GM19351 (cell line): ENCODE data around the gene ARHGAP44.
A peak's percentile ranks its signal among the peaks of the same experiment; 100 is the strongest.
"Not testable (repeated sequence)": the region's sequence is repeated elsewhere in the genome, so short reads cannot be mapped to it uniquely, and the experiment has no call there.

ENCODE experiments used
- ATAC-seq: cut with Tn5 transposase; IDR thresholded peaks from one replicate; pipeline ENCODE4 v1.9.1; 2021; ENCODE audit warnings: mild to moderate bottlenecking, moderate library complexity; ENCODE audit not compliant: unreplicated experiment

ARHGAP44 gene

DNA sequence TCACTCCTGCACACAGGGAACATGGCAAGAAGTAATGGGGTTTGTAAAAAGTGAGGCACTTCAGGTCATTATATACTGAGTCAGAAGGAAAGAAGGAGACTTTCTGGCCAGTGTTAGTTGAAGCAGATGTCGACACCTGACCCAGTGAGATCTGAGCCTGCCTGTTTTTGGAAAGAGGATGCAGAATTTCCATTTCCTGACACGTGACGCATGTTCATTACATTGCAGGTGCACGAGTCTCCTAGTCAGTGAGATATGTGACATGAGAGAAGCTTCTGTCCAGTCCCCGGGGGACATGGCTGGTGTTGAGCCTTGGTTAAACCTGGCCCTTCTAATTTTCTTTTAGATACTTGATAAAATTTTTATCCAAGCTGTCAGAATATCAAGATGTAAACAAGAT is 166.2 kb downstream of the ARHGAP44 start:
- no peak for ATAC-seq

DNA sequence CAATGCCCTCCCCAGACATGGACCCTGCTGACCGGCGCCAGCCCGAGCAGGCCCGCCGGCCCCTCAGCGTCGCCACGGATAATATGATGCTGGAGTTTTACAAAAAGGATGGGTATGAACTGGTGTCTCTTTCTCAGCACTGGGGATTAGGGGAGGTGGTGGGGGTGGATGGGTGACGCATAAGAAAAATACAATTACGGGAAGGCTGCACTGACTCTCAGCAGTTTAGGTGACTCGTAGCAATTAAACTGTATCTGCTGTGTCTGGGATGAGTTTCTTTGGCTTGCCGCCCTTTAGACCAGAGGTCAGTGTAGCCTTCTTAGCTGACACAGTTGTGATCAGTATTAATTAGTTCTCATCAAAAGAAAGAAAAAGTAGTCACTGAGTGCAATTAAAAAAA is 169.5 kb downstream of the ARHGAP44 start:
- ATAC-seq = no peak

DNA sequence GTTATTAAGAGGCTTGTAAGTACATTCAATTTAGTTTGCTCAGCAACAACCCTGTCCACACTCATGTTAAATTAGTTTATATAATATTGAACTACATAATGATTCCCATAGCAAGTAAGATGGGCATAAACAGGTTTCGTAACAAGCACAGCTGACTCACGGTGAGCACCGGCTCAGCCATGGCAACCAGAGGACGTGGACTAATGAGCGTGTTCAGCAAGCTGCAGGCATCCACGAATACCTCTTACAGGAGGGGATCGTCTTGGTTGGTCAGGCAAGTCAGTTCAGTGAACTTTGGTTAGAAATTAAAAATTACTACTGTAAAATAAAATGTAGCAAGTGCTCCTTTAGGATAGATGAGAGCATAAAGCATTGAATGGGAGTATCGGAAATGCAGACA is 170.1 kb downstream of the ARHGAP44 start:
- ATAC-seq = no peak

DNA sequence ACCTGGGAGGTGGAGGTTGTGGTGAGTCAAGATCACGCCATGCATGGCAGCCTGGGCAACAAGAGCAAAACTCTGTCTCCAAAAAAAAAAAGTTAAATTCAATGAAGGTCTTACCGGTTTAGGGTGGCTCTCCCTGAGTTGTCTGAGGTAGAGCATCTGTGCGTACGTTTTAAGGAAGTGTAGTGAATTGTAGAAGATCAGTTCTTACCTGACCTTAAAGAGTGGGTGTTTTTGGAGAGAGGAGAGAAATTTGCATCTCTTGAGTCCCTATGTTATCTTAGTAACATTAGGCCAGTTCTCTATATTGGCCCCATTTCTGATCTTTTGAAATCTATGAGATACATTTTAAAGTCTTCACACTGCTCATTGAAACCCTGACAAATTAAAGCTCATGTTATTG is 172.4 kb downstream of the ARHGAP44 start:
- peak; percentile 48 for ATAC-seq

DNA sequence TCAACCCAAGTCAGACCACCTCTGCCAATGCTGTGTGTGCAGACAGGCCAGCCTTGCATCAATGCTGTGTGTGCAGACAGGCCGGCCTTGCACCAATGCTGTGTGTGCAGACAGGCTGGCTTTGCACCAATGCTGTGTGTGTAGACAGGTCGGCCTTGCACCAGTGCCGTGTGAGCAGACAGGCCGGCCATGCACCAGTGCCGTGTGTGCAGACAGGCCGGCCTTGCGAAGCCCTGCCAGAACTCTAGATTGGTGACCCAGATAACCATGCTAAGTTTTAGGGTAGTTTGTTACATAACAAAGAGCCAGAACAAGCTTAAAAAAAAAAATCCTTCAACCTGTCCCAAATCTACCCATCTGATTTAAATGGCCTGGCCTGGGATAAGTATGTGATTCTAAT is 174.2 kb downstream of the ARHGAP44 start:
- ATAC-seq = no peak

DNA sequence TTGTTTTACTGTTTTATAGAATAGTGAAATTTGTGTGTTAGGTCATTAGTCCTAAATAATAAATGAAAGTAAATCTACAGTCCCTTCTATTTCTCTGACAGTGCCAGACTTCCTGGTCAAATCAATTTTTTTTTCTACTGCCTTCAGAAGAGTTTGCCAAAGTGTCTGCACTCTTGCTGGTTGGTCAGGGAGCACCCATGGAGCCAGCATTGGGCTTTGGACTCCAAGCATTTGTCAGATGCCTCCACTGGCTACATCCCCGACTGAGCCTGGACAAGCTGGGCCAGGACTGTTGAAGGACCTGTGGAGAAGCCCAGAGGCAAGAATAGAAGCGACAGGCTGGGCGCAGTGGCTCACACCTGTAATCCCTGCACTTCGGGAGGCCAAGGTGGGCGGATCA is 174.9 kb downstream of the ARHGAP44 start:
- no peak for ATAC-seq

DNA sequence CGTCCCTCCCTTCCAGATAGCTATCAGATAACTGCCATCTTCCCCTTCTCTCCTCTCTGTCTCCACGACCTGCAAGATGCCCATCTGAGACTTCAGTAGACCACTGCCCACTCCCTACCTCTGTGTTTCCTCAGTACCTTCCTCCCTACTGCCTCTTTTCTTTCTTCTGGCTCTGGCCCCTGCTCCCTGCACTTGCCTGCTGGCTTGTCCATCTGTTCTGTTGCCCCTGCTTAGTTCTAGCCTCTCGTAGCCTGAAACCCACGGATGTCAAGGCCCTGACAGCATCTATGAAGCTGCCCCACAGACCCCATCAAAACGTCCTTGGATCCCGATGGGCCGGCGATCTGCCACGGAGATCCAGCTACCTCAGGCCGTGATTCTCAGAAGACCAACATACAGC is 175.5 kb downstream of the ARHGAP44 start:
- ATAC-seq = no peak

DNA sequence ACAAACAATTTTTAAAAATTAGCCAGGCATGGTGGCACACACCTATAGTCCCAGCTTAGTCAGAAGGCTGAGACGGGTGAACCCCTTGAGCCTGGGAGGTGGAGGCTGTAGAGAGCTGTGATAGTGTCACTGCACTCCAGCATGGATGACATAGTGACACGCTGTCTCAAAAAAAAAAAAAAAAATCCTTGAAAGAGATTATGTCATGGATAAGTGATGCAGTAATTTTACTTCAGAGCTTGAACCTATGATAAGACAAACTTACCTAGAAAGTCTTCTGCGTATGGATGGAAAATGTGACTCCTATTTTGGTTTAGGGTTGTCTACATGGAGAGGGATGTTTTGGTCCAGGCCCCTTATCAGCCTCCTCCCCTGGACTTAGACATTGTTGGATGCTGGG is 176.7 kb downstream of the ARHGAP44 start:
- no peak for ATAC-seq

DNA sequence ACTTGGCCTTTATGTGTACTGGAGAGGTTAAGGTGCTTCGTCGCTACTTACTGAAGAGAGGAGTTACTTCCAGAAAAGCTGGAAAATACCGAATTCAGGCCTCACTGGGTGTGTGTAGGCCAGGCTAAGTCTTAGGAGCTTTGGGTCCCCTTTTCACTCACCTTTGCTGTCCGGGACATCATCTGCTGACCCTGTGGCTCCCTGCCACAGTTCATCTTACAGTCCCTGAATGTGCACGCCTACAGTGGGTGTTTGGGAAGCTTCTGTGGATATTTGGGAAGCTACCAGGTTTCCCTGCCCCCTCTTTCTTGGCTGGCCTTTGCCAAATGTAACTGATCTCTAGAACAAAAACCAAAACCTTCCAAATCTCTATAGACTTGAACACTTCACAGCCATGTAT is 177.1 kb downstream of the ARHGAP44 start:
- ATAC-seq = no peak

DNA sequence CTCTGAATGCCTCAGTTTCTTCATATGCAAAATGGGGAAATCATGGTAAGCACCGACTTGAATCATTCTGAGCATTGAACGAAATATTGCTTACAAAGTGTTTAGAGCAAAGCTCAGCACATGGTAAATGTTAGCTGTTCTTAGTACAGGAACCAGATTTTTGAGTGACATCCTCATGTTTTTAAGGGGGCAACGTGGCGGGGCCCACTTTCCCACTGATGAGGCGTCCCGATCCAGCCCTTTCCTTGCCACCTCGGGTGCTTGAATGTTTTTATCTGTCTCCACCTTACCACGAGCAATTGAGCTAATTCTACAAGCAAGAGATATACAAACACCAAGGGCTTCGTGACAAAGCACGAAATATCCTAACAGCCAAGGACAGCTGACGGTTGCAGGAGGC is 178.7 kb downstream of the ARHGAP44 start:
- no peak for ATAC-seq

DNA sequence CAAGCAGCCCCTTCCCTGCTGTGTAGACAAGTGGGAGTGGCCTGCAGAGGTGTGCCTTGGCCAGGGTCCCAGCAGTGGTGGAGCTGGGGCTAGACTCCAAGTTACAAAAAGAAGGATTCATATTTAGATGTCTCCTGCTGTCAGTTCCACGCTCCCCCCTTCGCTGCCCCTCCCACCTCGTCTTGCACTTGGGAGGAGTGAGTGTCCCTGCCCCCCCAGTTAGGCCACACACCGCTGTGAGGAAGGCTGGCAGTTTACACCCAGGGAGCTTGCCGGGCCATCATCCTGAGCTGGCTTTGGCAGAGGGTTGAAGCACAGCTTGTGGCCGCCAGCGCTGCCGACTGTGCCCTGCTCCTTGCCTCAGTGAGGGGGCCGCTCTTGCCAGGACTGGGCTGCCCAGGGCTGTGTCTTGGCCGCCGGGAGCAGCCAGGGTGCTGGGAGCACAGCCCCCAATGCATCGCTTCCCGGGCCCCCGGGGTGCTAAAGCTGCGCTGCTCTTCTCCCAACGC is 184.3 kb downstream of the ARHGAP44 start:
- no peak for ATAC-seq

DNA sequence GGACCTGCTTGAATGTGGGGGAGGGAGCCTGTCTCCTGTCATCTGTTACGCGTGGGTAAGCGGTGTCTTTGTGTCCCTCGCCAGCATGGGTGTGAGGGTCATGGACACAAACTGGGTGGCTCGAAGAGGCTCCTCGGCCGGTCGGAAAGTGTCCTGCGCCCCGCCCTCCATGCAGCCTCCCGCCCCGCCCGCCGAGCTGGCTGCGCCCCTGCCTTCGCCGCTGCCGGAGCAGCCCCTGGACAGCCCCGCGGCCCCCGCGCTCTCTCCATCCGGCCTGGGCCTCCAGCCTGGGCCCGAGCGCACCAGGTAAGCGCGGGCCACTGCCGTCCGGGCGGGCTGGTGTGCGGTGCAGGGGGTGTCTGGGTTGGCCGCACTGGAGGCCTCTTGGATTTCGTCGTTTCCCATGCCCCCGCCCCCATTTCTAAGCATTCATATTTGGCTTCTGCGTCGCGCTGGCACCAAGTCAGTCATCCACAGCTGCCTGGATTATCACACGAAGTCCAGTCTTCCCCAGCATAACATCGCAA is 184.8 kb downstream of the ARHGAP44 start:
- no peak for ATAC-seq

DNA sequence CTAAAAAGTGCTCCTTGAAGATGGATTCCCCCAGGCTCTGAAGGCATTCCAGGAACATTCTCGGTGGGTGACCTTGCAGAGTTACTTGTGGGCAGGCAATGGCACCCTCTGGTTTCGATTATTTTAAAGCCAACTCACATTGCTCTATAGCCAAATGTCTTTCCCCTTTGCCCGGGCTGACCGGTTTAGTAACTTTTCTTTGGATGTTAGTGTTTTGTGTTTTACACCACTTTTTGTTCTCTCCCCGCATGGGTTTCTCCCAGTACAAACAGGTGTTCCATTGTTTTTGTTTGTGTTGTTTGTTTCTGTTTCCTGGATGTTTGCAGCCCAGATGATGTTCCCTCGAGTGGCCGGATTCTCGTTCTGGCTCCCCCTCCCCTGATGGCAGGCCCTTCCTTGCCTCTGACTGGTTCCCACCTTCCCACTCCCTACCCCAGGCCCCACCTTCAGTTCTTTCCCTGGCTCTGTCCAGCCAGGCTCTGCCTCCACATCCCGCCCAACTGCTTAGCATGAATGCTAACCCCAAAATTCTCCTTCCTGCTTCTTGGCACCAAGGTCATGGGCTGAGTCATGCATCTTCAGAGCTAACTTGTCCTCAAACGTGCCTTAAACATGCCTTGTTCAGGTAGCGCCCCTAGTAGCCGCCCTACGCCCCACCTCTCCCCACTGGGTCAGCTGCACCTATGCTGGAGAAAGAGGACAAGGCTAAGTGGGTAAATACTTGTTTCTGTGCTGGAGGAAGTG is 187.9 kb downstream of the ARHGAP44 start:
- no peak for ATAC-seq

DNA sequence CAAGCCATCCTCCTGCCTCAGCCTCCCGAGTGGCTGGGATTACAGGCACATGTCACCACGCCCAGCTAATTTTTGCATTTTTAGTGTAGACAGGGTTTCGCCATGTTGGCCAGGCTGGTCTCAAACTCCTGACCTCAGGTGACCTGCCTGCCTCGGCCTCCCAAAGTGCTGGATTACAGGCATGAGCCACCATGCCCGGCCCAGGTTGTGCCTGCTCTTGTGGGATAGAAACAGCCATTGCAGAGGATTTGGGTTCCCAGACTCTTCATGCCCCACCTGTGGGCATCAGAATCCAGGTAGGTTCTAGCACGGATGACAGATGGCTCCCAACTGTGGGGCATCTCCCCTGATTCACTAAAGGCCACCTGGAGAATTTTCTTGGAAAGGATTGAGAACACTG is 189.5 kb downstream of the ARHGAP44 start:
- not testable (repeated sequence) for ATAC-seq

DNA sequence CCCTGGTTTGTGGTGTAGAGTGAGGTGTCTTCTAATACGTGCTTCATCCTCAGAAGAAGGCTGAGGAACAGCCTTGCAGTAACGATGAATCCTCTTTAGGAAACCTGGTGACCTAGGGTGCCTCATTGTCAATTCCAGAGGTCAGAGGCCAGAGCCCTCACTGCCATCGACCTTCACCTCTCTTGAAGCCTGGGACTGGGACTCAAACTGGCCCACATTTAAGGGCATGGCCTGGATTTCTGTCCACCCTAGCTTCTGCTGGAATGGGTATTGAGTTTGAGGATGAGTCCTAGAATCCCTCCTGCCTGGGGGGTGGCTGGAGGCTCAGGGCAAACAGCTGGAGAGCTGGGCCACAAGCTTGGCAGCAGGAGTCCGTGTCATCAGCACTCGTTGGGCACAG is 189.9 kb downstream of the ARHGAP44 start:
- no peak for ATAC-seq

DNA sequence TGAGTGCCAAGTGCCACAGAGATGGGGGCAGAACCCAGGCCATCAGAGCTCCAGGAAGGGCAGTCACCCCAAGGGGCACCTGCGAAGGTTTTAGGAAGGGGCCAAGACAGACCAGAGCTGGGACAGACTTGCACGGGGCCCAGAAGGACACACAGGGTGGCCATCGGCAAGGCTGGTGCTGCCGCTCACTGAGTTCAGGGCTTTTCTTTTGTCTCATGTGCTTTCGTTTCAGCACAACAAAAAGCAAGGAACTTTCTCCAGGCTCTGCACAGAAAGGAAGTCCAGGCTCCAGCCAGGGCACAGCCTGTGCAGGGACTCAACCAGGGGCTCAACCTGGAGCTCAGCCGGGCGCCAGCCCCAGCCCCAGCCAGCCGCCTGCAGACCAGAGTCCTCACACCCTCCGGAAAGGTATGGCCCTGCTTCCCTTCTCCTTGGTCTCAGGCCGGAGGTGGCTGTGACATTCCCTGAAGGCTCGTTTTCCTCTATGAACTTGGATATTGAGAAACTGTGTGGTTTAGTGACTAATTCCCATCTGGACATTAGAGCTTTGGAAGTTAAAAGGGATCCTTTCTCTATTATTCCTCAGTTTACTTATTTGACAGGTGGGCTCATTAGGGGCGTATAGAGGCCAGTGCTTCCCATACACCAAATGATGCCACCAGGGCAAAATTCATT is 190.7 kb downstream of the ARHGAP44 start:
- no peak for ATAC-seq

DNA sequence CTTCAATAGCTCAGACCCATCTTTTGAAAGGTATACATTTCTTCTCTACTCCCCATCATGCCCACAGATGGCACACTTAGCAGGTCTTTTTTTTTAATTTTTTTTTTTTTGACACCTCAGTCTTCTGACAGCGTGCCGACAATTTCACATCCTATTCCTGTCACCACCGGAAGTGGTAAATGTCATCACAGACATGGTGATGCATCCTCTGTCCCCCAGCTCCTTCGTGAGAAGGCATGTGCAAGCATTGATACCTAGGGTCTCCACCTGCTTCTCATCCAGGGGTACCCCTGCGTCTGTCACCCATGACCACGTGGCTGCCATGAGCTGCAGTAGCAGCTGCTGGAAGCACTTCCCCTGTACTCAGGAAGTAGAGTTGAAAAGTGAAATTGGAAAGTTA is 192.9 kb downstream of the ARHGAP44 start:
- peak; percentile 69 for ATAC-seq

DNA sequence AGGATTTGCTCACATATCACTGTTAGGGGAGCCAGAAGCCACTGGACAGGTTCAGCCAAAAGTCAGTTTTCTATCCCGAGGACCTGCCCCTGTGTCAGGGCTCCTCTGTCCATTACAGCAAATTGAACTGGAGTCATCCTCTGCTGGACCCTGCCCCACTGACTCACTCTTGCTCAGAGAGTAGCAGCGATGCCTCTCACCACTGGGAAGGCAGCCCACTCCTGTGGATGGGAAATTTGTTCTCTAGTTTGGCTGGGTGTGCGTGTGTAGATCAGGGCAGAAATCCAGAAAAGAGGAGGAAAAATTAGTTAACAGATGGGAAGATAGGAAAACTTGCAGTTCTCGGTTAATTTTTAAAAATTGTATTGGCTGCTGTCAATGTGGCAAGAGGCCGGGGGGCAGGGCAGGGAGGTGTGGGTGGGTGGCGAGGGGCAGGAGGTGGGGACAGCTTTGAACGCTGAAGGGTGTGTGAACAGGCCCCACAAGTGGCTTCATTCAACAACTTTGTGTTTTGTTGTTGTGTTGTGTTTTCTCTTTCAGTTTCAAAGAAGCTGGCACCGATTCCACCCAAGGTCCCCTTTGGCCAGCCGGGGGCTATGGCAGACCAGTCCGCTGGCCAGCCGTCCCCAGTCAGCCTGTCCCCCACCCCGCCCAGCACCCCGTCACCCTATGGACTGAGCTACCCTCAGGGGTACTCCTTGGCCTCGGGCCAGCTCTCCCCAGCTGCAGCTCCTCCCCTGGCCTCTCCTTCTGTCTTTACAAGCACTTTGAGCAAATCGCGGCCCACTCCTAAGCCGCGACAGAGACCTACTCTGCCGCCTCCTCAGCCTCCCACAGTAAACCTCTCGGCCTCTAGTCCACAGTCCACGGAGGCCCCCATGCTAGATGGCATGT is 194.9 kb downstream of the ARHGAP44 start:
- ATAC-seq = no peak

DNA sequence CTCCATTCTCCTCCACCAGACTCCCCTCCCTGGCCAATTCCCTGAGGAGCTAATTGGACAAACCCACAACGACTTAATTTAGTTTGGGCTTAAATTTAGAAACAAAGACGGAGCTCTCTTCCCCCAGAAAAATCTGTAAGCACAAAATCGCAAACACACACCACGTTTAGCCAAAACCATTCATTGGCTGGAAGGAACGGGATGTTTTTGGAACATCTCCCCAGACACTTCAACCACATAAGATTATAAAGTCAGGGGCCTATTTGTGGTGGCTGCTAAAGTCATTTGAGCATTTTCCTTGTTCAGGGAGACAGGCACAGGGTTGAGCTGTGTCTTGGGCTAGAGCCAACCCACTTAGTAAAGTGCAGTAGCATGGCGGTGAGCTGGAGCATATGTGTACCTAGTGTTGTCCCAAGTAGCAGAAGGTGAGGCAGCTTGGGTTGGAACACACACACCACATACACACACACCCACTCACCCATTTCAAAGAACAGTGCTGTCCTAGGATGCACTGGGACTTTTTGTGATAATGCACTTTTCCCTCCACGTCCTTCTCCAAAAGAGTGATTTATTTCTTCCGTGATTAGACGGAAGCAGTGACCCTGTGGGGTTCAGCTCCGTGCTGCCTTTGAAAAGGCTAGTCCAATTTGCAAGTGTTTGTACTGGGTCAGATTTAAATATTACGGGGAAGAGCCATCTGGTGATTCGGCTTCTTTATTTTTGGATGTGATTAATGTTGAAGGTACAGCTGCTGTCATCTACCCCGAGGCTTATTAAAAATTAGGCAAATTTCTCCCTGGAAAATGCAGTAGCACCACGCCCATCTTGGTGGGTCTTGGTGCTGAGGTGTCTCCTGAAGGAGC is 196.4 kb downstream of the ARHGAP44 start:
- no peak for ATAC-seq

DNA sequence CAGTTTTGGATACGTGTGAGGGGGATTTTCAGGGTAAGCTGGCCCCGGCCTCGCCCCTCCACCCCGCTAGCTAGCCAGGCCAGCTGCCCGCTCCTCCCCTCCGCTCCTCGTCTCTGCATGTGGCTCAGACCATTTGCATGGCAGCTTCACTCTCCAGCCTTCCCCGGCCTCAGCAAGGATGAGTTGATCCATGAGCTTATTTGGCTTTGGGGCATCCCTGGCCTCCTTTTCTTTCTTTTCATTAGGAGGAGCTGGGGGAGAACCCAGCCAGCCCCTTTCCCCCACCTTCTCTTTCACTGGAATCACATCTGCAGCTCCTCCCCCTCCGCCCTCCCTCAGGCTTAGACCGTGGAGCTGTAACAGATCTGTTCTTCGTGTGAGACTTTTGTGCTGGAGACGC is 197.8 kb downstream of the ARHGAP44 start:
- no peak for ATAC-seq
